ENCODE data around the gene CSH2.
"Not testable (repeated sequence)": the region's sequence is repeated elsewhere in the genome, so short reads cannot be mapped to it uniquely, and the experiment has no call there.

CSH2 gene

GRCh38 chr17:63850401-63850800 is 23.1 kb downstream of the CSH2 start:
- no peak for DNase-seq

- peak; percentile 90 for DNase-seq
These were observed 24.4 kb downstream of the CSH2 start for GRCh38 chr17:63848834-63849689.

DNA sequence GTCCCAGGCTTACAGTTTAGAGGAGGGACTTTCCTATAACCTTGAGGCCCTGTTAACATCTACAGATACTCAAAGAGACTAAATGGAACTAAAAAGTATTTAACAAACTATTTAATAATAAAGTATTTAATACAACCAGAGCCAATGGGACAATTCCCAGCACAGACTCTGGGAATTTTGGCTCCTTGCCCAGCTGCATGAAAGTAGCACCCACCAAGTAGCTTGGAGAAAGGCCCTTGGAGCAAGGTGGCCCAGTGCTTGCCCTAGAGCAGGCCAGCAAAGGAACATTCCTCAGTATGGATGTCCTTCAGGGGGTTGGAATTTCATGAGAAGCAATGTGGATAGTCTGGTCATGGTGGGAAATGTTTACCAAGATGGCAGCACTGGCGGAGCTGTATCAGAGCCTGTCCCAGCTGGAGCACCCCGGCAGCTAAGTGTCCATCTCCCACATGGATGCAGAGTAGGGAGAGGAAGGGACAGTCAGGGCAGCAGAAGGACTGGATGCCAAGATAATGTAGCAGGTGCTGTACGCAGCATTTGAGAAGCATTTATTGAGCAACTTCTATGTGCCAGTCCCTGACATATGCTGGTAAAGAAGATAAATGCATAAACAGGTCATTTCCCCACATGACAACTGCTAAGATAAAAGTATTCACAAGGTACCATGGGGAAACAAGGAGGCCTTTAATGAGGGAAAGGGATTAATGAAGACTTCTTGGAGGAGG is 25.8 kb downstream of the CSH2 start:
- DNase-seq = no peak

DNA sequence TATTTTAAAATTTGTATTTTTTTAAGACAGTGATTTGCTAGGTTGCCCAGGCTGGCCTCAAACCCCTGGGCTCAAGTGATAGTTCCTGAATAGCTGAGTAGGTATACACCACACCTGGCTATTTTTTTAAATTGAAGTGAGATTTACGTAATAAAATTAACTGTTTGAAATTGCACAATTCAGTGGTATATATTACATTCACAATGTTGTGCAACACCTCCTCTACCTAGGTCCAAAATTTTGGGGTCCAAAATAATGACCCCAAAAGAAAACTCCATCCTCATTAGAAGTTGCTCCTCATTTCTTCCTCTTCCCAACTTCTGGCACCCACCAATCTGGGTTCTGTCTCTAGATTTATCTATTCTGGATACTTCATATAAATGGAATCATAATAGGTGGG is 28.0 kb downstream of the CSH2 start:
- DNase-seq = no peak

- no peak for DNase-seq
These were observed 29.4 kb downstream of the CSH2 start for GRCh38 chr17:63843910-63844677.

DNA sequence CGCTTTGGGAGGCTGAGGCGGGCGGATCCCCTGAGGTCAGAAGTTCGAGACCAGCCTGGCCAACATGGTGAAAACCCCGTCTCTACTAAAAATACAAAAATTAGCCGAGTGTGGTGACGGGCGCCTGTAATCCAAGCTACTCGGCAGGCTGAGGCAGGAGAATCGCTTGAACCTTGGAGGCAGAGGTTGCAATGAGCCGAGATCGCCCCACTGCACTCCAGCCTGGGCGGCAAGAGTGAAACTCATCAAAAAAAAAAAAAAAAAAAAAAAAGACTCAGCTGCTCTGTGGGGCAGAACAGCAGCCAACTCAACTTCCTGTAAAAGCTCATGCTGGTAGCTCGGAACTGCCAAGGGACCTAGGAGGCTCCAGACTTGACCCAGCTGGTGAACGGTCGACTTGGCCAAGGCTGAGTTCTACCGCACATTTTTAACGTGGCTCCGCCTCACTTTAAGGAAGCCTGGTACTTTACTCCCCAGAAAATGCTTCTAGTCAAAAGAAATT is 30.0 kb downstream of the CSH2 start:
- not testable (repeated sequence) for DNase-seq

DNA sequence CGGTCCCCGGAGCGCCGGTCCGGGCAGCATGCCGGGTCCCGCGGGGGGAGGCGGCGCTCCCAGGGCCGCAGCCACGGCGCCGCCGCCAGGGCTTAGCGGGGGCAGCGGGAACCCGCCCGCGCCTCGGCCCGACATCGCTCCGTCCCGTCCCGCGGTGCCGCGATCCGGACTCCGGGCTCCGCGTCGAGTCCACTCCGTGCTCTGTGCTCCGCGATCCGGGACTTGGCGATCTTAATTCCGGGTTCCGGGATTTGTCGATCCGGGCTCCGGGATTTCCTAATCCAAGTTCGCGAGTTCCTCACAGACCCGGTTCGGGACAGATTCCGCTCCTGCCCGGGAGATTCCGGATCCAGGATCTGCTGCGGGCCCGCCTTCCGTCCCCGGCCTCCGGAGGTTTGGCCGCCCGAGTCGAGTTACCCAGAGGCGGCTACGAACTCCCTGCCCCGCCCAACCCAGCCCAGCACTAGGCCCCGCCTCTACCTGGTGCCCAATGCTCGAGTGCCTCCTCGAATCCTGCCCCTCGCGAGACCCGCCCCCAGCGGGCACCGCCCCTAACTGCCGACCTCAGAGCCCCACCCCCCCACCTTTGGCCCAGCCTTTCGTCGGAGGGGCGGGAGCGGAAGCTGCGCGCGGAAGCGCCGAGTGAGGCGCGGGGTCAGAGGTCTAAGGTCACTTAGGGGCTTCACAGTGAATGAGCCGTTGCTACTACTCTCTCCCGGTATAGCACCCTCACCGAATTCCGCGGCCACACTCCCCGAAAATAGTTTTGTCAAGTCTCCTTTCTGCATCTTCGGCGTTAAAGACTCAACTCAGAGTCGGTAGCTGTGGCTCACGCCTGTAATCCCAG is 30.7 kb downstream of the CSH2 start, which contains the start of gene SMARCD2:
SMARCD2 (minus strand) TSS at position 146 of the 847 bp plus-strand sequence; CDS start at position 135, 11 bp downstream.
- peak; percentile 98 for DNase-seq

DNA sequence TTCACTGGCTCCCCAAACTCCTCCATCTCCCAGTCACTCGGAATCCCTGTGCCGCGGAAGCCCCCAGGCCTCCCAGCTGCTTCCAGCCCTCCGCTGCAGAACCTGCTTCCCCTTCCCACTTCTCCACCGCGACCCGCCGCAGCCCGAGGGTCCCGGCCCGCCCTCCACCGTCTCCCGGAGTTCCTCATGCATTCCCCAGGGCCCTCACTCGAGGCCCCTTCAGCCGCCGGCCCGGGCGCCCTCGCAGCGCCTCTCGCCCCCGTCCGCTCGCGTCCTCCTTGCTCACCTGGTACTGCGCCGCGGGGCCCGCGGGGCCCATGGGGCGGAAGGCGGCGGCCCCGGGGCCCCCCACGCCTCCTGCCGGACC is 31.3 kb downstream of the CSH2 start:
- DNase-seq = no peak

- no peak for DNase-seq
These were observed 31.9 kb downstream of the CSH2 start for GRCh38 chr17:63841350-63842172.

GRCh38 chr17:63840591-63841349 is 32.7 kb downstream of the CSH2 start:
- no peak for DNase-seq

GRCh38 chr17:63838631-63839171 is 34.8 kb downstream of the CSH2 start:
- no peak for DNase-seq

- no peak for DNase-seq
These were observed 35.4 kb downstream of the CSH2 start for GRCh38 chr17:63837962-63838600.

DNA sequence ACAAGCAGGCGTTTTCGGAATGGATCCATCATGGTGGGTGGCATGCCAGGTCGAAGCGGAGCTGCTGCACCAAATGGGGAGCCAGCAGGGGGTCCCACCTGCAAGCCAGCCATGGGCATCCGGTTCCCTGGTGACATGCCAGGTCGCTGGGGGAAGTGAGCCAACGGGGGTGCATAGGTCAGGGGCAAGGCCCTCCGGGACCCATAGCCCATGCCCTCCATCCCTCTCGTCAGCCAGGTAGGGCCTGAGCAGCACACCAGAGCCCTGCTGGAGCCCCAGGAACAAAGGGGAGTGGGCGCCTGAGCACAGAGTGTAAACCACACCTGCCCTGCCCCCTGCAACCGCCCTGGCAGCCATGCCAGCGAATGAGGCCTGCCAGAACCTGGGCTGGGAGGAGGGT is 36.0 kb downstream of the CSH2 start:
- no peak for DNase-seq

- no peak for DNase-seq
These were observed 36.7 kb downstream of the CSH2 start for GRCh38 chr17:63836811-63837210.

- no peak for DNase-seq
These were observed 38.2 kb downstream of the CSH2 start for GRCh38 chr17:63835167-63835720.

DNA sequence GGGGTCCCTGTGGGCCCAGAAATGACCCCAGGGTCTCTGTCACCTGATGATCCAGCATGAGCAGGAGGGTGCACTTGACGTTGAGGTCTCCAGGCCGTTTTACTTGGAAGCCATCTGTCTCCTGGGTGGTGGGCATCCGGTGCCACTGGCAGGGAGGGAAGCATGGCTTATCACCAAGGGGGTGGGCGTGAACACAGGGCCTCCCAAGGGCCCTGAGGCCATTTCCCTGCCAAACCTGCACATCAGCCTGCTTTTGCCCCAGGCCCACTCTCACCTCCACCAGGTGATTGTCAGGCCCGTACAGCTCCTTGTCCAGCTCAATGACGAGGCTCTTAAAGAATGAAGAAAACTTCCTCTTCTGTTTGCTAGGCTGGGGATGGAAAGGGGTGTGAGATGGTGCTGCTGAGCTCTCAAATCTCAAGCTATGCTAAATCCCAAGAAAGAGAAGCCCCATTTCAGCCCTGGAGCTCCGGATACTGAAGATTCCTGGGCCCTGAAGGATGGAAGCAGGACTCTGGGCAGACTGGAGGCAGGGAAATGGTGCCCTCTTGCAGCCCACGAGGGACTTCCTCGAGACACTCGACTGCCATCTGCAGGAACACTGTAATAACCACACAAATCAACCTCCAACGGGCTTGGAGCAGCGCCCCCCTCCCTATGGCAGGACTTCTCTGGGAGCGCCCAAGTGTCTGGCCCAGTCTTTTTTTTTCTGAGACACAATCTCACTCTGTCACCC is 38.9 kb downstream of the CSH2 start:
- no peak for DNase-seq

DNA sequence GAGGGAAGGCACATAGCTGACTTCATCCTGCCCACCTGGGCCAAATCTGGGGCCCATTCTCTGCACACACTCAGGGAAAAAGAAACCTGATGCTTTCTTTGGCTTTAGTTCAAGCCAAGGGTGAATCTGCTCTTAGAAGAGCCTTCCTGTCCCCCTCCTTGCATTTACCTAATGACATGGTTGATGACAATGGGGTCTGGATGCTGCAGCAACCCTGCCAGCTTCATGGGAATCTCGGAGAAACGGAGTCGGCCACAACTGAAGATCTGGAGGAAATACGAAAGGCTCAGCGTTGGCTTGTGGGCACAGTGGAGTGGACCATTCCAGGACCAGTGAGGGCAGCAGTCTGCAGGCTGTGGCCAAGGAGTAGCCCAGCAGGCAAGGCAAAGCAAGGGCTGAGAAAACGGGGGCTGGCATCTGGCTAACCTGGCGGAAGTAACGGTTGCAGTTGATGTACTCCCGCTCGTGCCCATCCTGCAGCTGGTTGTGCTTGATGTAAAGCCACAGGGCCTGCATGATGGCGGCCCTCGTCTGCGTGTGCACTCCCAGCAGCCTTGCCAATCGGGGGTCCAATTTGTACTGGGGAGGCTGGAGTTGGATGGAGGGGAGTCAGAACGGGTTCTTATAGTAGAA is 39.6 kb downstream of the CSH2 start:
- DNase-seq = no peak

Measured in activated CD4-positive, alpha-beta T cell treated with anti-CD3 and anti-CD28 coated beads for 1 hour (primary cell).